Lower lobe of right lung (tissue), 2 donors: ENCODE data around the gene FGF8. TPM values are rescaled to one million over a fixed set of nuclear protein-coding genes. Genes with fewer than 3 reads are reported as not detected.
A peak's percentile ranks its signal among the peaks of the same experiment; 100 is the strongest.

Experiments used
- ATAC-seq, 2 donors: fragments of 200-7000 bp; cut with Tn5 transposase; one replicate each; pipeline ENCODE4 v1.9.1; 2020 to 2022; ENCODE audit warnings: mild to moderate bottlenecking in 2 of 2, moderate library complexity in 2 of 2
- DNase-seq: peaks from one replicate; pipeline ENCODE4 v3.0.0-alpha.2; 2020
- H3K27ac ChIP-seq: fragments of 200-600 bp; one replicate; pipeline ENCODE4 v1.8.0; 2022
- H3K27me3 ChIP-seq: fragments of 200-600 bp; one replicate; pipeline ENCODE4 v1.8.0; 2022; ENCODE audit warnings: low read depth
- H3K36me3 ChIP-seq: fragments of 200-600 bp; one replicate; pipeline ENCODE4 v1.8.0; 2022; ENCODE audit warnings: mild to moderate bottlenecking
- H3K4me1 ChIP-seq: fragments of 200-600 bp; one replicate; pipeline ENCODE4 v1.8.0; 2022
- H3K4me3 ChIP-seq: fragments of 200-600 bp; one replicate; pipeline ENCODE4 v1.8.0; 2022; ENCODE audit warnings: mild to moderate bottlenecking
- H3K9me3 ChIP-seq: fragments of 200-600 bp; one replicate; pipeline ENCODE4 v1.8.0; 2022
- CTCF ChIP-seq: fragments of 200-600 bp; IDR thresholded peaks from one replicate; pipeline ENCODE4 v1.8.0; 2022; ENCODE audit warnings: antibody characterized with exemption, mild to moderate bottlenecking
- intact Hi-C: fragments of 100-400 bp; cut with DNase I; formaldehyde crosslinking; loops from one replicate; pipeline ENCODE4 v1.11.0; 2022
- total RNA-seq: library from RNA; stranded (reverse); fragmentation: NEBNext Ultra II Directional; extraction: Animal tissue kit (Norgen Biotek cat#: 25700); gene quantifications from one replicate; pipeline ENCODE4 v1.2.1, GENCODE V29; 2021
- donor health status: DM: no; HTN: yes; CAD: no; lungs with severe emphysema.

The FGF8 gene
- total RNA-seq, 1 donor from 2014 or later: not detected

- H3K4me3 ChIP-seq: no peak overlapping the region
- intact Hi-C loops: no loop called here
These were observed 6.3 kb downstream of the FGF8 start for GRCh38 chr10:101769541-101770180.

GRCh38 chr10:101768791-101769170 is 7.1 kb downstream of the FGF8 start:
- Histone ChIP-seq H3K4me3 (no peak overlapping the region), H3K27me3 (peaks cover 59% of the 10 kb centered on the region), H3K9me3 (no peaks in the 10 kb centered on the region), H3K27ac (no peak overlapping the region), H3K4me1 (no peaks in the 10 kb centered on the region), H3K36me3 (no peaks in the 10 kb centered on the region)
- TF ChIP-seq CTCF: no peak
- intact Hi-C loops: no loop called here
- ATAC-seq (no peak), DNase-seq (no peak)

More at GRCh38 chr10:101769541-101770180, 6.3 kb downstream of the FGF8 start:
- DNase-seq (no peak), ATAC-seq (no peak)
- Histone ChIP-seq H3K9me3 (no peaks in the 10 kb centered on the region), H3K4me1 (peaks cover 4% of the 10 kb centered on the region), H3K27me3 (peaks cover 62% of the 10 kb centered on the region), H3K27ac (no peak overlapping the region), H3K36me3 (no peaks in the 10 kb centered on the region)
- TF ChIP-seq CTCF: no peak

DNA sequence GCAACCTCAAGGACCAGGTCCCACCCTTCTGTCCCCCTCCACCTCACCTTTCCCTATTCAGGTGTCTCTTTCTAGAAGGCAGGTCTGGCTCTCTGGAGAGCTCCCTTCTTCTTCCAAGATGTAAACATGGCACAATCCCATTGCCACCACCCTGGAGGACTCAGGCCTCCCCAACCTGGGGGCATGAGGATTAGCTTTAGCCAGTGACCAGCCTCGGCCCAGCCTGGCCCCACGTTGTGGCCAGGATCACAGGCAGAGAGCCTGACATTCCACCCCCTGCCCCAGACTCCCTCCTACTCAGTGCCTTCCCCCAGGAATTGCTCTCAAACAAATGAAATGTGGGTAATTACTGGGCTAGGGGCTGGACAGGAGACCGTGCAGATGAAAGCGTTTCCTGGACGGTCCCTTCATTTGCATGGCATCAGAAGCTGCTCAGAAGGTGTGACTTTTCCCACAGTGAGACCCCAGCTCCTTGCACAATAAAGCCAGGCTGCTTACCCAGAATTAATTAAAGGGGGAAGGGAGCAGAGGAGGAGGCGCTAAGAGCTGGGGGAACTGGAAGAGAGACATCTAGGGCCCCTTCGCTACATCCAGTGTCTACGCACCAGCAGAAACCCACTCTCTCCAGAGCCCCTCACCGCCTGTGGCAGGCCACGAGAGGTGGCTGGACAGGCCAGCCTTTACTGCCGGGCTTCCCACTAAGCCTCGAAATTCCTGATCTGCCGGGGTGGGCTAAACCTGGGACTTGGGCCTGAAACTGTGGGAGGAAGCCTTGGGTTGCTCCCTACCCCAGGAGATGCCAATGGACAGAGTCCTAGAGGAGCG is 7.7 kb downstream of the FGF8 start:
- no peak for ATAC-seq
- no peak for DNase-seq
- no peaks in the 10 kb centered on the region for H3K9me3 ChIP-seq
- intact Hi-C loops: no loop called here
- no peak for TF ChIP-seq CTCF
- no peak overlapping the region for H3K27ac ChIP-seq
- H3K4me1 ChIP-seq: no peaks in the 10 kb centered on the region
- peaks cover 57% of the 10 kb centered on the region for H3K27me3 ChIP-seq
- H3K36me3 ChIP-seq: no peaks in the 10 kb centered on the region
- no peak overlapping the region for H3K4me3 ChIP-seq

DNA sequence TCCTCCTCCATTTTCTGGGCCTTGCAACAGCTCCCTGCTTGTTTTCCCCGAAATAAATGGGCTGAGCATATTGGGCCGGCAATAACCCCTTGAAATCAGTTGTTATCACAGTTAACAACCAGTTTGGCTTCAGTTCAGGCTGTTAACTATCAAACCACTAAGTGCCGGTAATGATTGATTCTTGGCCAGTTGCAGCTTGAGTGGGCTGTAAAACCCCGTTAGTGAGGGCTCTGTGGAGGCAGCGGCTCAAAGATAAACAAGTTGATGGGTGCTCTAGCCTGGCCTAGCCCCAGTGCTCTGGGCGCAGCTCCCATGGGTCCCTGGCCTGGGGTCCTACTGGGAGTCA is 8.3 kb downstream of the FGF8 start:
- Histone ChIP-seq H3K9me3 (no peaks in the 10 kb centered on the region), H3K27me3 (peaks cover 55% of the 10 kb centered on the region), H3K4me3 (no peak overlapping the region), H3K36me3 (no peaks in the 10 kb centered on the region), H3K4me1 (no peaks in the 10 kb centered on the region), H3K27ac (no peak overlapping the region)
- ATAC-seq: peak; percentile 40 to 68
- no peak for DNase-seq
- no peak for TF ChIP-seq CTCF
- intact Hi-C loops: no loop called here

- Histone ChIP-seq H3K27ac (no peak overlapping the region), H3K9me3 (no peaks in the 10 kb centered on the region), H3K27me3 (peaks cover 49% of the 10 kb centered on the region), H3K4me3 (no peak overlapping the region), H3K36me3 (no peaks in the 10 kb centered on the region), H3K4me1 (no peaks in the 10 kb centered on the region)
- ATAC-seq (peak; percentile 63 to 64), DNase-seq (no peak)
- intact Hi-C loops: no loop called here
- TF ChIP-seq CTCF: no peak
These were observed 8.9 kb downstream of the FGF8 start for GRCh38 chr10:101766753-101767599.
